ENCODE results near the gene ALOX15. TPM values are rescaled to one million over a fixed set of nuclear protein-coding genes. Genes with fewer than 3 reads are reported as not detected.

Gene ALOX15
- total RNA-seq, 2 donors from 2014 or later, result not detected

DNA sequence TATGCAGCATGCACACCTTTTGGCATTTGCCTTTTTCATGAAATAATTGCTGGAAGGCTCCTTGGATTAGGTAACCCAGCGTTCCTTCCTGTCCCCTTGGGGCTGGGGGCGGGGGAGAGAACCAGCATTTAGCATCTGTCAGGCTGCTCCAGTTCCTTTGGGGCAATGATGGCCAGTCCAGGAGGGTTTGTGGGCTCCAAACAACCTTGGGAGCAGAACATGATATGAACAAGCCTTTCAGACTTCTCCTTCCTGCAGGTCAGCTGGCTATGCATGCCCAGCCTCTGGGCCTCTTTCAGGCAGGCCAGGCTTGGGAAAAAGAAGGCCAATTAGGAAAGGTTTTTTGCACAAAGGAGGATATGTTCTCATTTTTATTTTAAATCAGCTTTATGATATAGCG lies 58.3 kb downstream of the ALOX15 start:
- 88 to 93% methylated on average over 2 to 3 of the region's 3 CpGs for WGBS, 2 experiments (ENCODE audit: insufficient coverage in 1 of 2, insufficient read length in 1 of 2)
- H3K9me3 Mint-ChIP-seq, result no peaks in the 10 kb centered on the region
- Histone ChIP-seq H3K27ac (ENCODE audit: low read depth, low read length) (no peak overlapping the region), H3K9ac (ENCODE audit: extremely low read depth, low read length, poor library complexity, severe bottlenecking) (no peak overlapping the region), H3K4me3 (ENCODE audit: low read length) (no peak overlapping the region), H3K4me1 (ENCODE audit: control insufficient read depth, insufficient read depth, low read length) (no peaks in the 10 kb centered on the region), H3K27me3 (ENCODE audit: control insufficient read depth, insufficient read depth, low read length, poor library complexity, severe bottlenecking) (peaks cover 50% of the 10 kb centered on the region), H3K9me3 (ENCODE audit: control insufficient read depth, low read length) (no peaks in the 10 kb centered on the region), H3K36me3 (ENCODE audit: control insufficient read depth, insufficient read depth, low read length) (no peaks in the 10 kb centered on the region)
- no peak for DNase-seq
- peaks cover 5% of the 10 kb centered on the region for H3K4me1 Mint-ChIP-seq
- H3K27me3 Mint-ChIP-seq (ENCODE audit: insufficient read depth), result peaks cover 60% of the 10 kb centered on the region
- TF ChIP-seq, protein P1, sequence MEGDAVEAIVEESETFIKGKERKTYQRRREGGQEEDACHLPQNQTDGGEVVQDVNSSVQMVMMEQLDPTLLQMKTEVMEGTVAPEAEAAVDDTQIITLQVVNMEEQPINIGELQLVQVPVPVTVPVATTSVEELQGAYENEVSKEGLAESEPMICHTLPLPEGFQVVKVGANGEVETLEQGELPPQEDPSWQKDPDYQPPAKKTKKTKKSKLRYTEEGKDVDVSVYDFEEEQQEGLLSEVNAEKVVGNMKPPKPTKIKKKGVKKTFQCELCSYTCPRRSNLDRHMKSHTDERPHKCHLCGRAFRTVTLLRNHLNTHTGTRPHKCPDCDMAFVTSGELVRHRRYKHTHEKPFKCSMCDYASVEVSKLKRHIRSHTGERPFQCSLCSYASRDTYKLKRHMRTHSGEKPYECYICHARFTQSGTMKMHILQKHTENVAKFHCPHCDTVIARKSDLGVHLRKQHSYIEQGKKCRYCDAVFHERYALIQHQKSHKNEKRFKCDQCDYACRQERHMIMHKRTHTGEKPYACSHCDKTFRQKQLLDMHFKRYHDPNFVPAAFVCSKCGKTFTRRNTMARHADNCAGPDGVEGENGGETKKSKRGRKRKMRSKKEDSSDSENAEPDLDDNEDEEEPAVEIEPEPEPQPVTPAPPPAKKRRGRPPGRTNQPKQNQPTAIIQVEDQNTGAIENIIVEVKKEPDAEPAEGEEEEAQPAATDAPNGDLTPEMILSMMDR (conservative IDR thresholded peaks at IDR 0.05), result no peak
- H3K36me3 Mint-ChIP-seq (ENCODE audit: low read depth), result no peaks in the 10 kb centered on the region
- H3K4me3 Mint-ChIP-seq, result peak overlapping the region; percentile 56
- H3K27ac Mint-ChIP-seq, result no peak overlapping the region

DNA sequence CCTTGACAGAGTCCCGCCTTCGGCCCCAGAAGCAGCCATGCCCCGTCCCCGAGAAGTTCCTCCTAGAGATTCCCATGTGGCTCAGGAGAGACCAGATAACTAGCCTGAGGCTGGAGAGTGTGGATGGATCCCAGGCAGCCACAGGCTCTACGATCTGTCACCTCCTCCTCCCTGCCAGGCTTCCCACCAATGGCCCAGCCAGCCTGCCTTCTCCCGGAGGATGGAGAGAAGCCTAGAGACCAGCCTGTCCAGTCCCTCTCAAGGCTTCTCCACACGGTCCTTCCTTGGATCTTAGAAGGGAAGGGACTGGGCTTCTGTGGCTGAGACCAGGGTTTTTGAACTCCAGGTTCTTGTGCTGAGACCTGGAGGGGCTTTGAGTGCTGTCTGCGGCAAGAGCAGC lies 58.8 kb downstream of the ALOX15 start:
- peaks cover 5% of the 10 kb centered on the region for H3K4me1 Mint-ChIP-seq
- H3K9me3 ChIP-seq (ENCODE audit: control insufficient read depth, low read length), result no peaks in the 10 kb centered on the region
- H3K9me3 Mint-ChIP-seq, result peaks cover 4% of the 10 kb centered on the region
- TF ChIP-seq, protein P1 (conservative IDR thresholded peaks at IDR 0.05), result no peak
- no peak overlapping the region for H3K4me3 Mint-ChIP-seq
- no peak overlapping the region for H3K27ac Mint-ChIP-seq
- H3K4me3 ChIP-seq (ENCODE audit: low read length), result no peak overlapping the region
- WGBS, 2 experiments (ENCODE audit: insufficient coverage in 1 of 2, insufficient read length in 1 of 2), result 87% methylated on average over 8 of the region's 8 CpGs; no CpG with 5 or more reads in 1 of the 2 experiments
- DNase-seq, result peak; percentile 62
- H3K9ac ChIP-seq (ENCODE audit: extremely low read depth, low read length, poor library complexity, severe bottlenecking), result no peak overlapping the region
- H3K27me3 ChIP-seq (ENCODE audit: control insufficient read depth, insufficient read depth, low read length, poor library complexity, severe bottlenecking), result peaks cover 50% of the 10 kb centered on the region
- H3K36me3 ChIP-seq (ENCODE audit: control insufficient read depth, insufficient read depth, low read length), result no peaks in the 10 kb centered on the region
- no peaks in the 10 kb centered on the region for H3K36me3 Mint-ChIP-seq (ENCODE audit: low read depth)
- no peak overlapping the region for H3K27ac ChIP-seq (ENCODE audit: low read depth, low read length)
- H3K27me3 Mint-ChIP-seq (ENCODE audit: insufficient read depth), result peaks cover 58% of the 10 kb centered on the region
- no peaks in the 10 kb centered on the region for H3K4me1 ChIP-seq (ENCODE audit: control insufficient read depth, insufficient read depth, low read length)

DNA sequence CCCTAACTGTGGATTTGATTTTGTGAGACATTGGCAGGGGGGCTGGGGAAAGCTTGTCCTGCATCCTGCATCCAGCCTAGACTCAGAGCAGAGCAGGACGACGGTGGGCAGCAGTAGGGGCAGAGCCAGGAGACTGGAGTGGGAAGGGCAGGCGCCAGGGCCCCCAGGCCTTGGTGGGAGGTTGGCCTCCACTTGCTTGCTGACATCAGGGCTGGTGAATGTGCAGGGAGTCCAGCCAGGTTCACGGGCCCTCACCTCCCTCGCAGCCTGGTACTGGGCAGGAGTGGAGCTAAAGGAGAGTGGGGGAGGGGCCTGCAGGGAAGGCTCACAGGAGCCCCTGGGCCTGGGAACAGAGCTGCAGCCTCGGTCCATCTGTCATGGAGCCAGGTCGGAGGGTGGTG lies 59.4 kb downstream of the ALOX15 start:
- TF ChIP-seq, protein P1 (conservative IDR thresholded peaks at IDR 0.05), result no peak
- no peak overlapping the region for H3K9ac ChIP-seq (ENCODE audit: extremely low read depth, low read length, poor library complexity, severe bottlenecking)
- WGBS, 2 experiments (ENCODE audit: insufficient coverage in 1 of 2, insufficient read length in 1 of 2), result 0 to 77% methylated on average over 1 to 7 of the region's 7 CpGs
- no peak overlapping the region for H3K4me3 Mint-ChIP-seq
- H3K4me3 ChIP-seq (ENCODE audit: low read length), result no peak overlapping the region
- H3K27me3 Mint-ChIP-seq (ENCODE audit: insufficient read depth), result peaks cover 55% of the 10 kb centered on the region
- no peak overlapping the region for H3K27ac Mint-ChIP-seq
- no peak overlapping the region for H3K27ac ChIP-seq (ENCODE audit: low read depth, low read length)
- H3K9me3 ChIP-seq (ENCODE audit: control insufficient read depth, low read length), result no peaks in the 10 kb centered on the region
- peaks cover 5% of the 10 kb centered on the region for H3K9me3 Mint-ChIP-seq
- peaks cover 3% of the 10 kb centered on the region for H3K4me1 ChIP-seq (ENCODE audit: control insufficient read depth, insufficient read depth, low read length)
- H3K4me1 Mint-ChIP-seq, result peaks cover 5% of the 10 kb centered on the region
- no peaks in the 10 kb centered on the region for H3K36me3 Mint-ChIP-seq (ENCODE audit: low read depth)
- DNase-seq, result no peak
- H3K36me3 ChIP-seq (ENCODE audit: control insufficient read depth, insufficient read depth, low read length), result no peaks in the 10 kb centered on the region
- H3K27me3 ChIP-seq (ENCODE audit: control insufficient read depth, insufficient read depth, low read length, poor library complexity, severe bottlenecking), result peaks cover 48% of the 10 kb centered on the region

Other genes starting within 250 kb of the ALOX15 start
- not detected for gene SPNS3, start 207.7 kb downstream of the ALOX15 start, total RNA-seq
- under 1 TPM in 1 of 2 donors, not detected in 1; 0.09 TPM for gene SPNS2, start 142.8 kb downstream of the ALOX15 start, total RNA-seq
- 10 to 100 TPM; 55.6 to 70.9 TPM for gene MYBBP1A, start 86.3 kb downstream of the ALOX15 start, total RNA-seq
- not detected for gene GGT6, start 81.1 kb downstream of the ALOX15 start, total RNA-seq
- under 1 TPM; 0.51 to 0.79 TPM for gene SMTNL2, start 57.1 kb downstream of the ALOX15 start, total RNA-seq
- gene PELP1, start 62.5 kb upstream of the ALOX15 start, total RNA-seq, result 100 to 1,000 TPM; 108 to 123 TPM
- gene ARRB2, start 69.0 kb upstream of the ALOX15 start, total RNA-seq, result 10 to 100 TPM; 45.3 to 51.8 TPM
- 10 to 100 TPM; 17.7 to 20.2 TPM for gene MED11, start 89.8 kb upstream of the ALOX15 start, total RNA-seq
- not detected for gene ZMYND15, start 98.2 kb upstream of the ALOX15 start, total RNA-seq
- gene CXCL16, start 98.2 kb upstream of the ALOX15 start, total RNA-seq, result under 1 TPM; 0.60 to 0.73 TPM
- gene TM4SF5, start 130.2 kb upstream of the ALOX15 start, total RNA-seq, result not detected
- gene VMO1, start 144.7 kb upstream of the ALOX15 start, total RNA-seq, result 1 to 10 TPM in 1 of 2 donors, under 1 TPM in 1; 0.75 to 1.0 TPM
- gene GLTPD2, start 147.3 kb upstream of the ALOX15 start, total RNA-seq, result 1 to 10 TPM in 1 of 2 donors, under 1 TPM in 1; 0.88 to 1.6 TPM
- 100 to 1,000 TPM; 211 to 216 TPM for gene PSMB6, start 154.5 kb upstream of the ALOX15 start, total RNA-seq
- 10 to 100 TPM; 72.7 to 75.2 TPM for gene PLD2, start 165.5 kb upstream of the ALOX15 start, total RNA-seq
- 10 to 100 TPM; 75.0 to 79.7 TPM for gene MINK1, start 191.7 kb upstream of the ALOX15 start, total RNA-seq

Measured in endodermal cell (in vitro differentiated cells).